GM21717 (cell line): ENCODE data around the gene RAD1.
A peak's percentile ranks its signal among the peaks of the same experiment; 100 is the strongest.

Experiments used
- ATAC-seq: cut with Tn5 transposase; IDR thresholded peaks from one replicate; pipeline ENCODE4 v1.9.1; 2021; ENCODE audit warnings: mild to moderate bottlenecking, moderate library complexity; ENCODE audit not compliant: unreplicated experiment

Gene RAD1

DNA sequence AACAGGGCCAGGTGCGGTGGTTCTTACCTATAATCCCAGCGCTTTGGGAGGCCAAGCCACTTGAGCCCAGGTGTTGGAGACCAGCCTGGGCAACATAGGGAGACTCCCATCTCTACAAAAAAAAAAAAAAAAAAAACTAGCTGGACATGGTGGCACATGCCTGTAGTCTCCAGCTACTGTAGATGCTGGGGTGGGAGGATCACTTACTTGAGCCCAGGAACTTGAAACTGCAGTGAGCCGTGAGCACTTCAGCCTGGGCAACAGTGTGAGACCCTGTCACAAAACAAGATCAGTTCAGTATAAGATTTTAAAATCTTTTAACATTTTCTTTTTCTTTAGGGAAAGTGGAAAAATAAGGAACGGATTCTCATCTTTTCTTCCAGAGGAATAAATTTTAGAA is 2.7 kb upstream of the RAD1 start:
- ATAC-seq = no peak

DNA sequence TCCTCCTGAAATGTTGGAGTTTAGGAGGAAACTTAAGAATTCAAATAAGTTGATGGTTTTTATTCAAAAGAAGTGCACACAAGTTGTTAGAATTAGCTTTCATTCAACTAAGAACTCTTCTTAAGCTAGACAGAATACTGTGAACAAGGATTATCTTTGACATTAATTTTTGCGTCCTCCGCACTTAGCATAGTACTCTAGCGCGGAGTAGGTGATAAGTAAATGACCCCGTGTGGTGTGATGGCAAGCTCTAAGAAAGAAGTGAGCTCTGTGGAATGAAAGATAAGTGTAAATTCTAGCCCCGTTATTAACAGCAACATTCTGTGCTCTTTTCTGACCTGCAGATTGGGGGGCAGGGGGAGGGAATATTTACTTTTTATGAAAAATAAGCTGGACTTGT is 1.2 kb upstream of the RAD1 start:
- ATAC-seq = no peak

DNA sequence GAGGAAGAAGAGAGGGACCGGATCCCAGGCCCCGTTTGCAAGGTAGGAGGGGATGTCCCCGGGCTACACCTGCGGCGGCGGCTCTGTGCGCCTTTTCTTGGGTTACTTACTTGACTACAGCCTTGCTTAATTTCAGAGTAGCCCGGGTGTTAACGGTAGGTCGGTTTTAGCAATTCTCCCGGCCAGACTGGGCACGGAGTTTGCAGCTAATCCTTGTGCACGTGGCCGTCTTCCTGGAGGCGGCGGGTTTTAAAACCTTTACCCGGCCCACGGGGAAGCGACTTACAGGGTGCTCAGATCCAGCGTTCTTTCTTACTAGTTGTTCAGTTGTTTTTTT is 520 bp upstream of the RAD1 start:
- ATAC-seq = peak; percentile 20

DNA sequence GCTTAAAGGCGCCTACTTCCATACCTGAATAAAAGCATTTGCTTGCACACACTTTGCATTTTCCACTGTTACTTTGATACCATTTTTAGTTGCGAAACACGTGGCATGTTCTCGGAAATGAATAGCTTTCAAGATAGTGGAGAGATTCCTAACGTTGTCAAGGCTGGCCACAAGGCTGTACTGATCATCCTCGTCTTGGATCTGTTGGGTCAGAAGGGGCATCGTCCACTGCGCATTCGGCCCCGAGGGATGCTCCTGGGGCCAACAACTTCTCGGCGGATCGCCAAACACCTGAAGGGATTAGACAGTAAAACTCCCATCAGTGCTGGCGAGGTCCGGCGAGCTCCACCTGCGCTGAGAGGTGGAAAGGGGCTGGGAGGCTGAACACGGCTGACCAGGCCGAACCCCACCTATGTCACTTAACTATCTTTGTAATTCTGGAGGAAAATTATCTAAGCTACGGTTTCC is 599 bp downstream of the RAD1 start:
- peak; percentile 25 for ATAC-seq

DNA sequence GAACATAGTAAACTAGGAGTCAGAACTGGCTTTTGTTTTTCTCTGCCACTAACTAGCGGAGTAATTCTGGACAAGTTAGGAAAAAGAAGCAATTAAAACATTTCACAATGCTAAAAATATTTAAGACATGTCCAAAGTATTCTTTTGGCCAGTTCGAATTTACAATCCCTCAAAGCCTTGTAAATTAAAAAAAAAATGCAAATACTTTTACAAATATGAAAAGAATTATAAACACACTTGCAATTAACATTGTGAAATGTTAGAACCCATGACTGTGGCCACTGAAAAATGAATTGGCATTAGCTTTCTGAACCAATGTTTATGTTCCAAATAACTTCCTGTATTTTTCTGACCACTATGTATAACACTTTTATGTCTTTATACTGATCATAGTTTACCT is 2.2 kb downstream of the RAD1 start:
- ATAC-seq = no peak

DNA sequence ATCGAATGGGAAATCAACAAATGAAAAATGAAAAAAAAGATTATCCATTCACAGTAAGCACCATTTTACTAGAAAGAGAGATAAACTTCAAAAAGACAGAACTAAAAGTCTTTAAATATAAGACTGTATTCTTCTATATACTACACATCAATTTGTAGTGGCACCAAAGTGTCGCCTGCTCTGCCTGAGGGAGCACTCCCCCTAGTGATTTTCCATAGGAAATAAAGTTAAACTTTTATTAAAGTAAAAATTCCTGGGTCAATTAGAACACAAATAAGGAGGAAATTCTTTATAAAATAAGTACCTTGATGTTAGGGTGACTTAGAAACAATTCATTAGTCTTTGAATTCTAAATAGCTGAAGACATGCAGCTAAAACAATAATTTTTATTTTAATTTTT is 9.7 kb downstream of the RAD1 start:
- no peak for ATAC-seq

DNA sequence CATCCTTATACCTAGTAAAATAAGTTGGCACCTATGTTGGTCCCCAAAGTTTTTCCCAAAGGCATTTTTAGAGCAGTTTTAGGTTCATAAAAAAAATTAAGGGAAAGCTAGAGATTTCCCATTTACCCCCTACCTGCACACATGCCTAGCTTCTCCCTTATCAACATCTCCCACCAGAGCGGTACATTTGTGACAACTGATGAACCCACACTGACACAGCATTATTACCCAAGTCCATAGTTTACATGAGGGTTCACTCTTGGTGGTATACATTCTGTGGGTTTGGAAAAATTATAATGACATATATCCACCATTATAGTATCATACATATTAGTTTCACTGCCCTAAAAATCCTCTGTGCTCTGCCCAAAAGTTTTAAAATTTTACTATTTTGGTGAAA is 12.0 kb downstream of the RAD1 start:
- no peak for ATAC-seq

DNA sequence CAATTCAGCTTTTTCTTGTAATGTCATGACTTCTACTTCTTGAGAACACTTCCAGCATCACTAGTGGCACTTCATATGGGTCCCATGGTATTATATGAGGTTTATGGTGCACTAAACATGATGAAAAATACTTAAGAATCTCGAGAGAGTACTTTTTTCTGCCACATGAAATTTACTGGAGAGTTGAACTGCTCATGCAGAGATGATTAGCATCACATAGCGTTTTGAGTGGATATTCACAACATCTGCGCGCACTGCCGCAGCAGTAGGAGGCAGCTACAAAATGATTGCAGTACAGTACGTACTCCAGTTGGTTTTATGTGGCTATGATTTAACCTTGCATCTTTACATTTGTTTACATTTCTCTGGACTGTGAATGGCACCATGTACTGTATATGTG is 14.7 kb downstream of the RAD1 start:
- no peak for ATAC-seq

DNA sequence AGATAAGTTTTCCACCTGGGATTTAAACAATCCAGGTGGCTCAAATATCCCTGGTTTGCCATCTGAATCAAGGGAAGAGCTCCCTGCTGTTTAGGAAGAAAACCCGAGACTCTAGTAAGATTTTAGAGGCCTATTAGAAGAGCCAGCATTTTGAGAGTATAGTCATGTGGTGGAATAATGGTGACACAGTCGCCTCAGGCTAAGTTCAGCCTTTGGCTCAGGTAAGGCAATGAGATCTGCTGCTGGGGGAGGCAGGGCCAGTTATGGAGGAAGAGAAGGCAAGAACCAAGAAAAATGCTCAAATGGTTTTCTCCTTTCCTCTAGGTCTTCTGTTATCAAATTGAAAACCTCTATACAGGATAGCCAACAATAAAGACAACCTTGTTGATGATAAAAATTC is 16.2 kb downstream of the RAD1 start:
- no peak for ATAC-seq

DNA sequence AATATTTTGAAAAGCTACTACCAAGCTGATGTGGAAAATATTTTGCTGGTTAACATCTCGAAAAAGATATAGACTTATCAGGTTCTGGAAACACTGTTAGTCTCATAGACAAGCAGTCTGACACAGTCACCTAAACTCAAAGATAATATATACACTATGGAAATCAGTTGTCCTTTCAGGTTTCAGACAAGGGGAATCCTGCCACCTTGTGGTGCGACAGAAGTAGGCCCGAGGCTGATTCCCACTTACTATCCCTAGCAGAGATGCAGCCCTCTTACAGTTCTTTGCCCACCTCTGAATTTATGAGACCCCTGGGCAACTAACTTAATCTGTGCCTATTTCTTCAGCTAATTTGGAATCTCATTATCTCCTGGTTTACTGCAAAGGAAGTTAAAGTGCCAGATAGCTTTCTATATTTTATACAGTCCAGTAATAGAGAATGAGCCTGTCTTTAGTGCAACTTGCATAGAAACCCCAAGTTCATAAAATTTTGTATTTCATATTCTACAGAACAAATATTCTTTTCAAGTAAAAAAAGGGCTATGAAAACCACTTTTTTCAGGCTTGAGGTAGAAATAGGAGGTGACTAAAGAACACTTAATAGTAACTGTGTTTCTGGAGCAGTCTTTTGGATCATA is 16.9 kb downstream of the RAD1 start:
- ATAC-seq = peak; percentile 86

DNA sequence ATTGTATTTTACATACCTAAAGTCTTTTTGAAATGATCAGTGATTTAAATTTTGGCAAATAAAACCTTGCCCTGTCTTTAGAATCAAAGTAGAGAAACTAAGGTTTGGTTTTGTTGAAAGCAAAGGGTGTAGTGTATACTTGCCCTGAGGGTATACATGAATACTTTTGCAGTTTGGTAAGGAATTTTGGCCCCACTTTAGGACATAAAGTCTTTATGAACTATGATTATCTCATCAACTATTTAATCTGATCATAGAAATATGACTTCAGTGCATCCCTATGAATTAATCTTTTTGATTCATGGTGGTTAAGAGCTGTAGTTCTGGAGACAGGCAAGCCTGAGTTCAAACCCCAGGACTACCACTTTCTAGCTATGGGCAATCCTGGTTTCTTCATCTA is 17.7 kb downstream of the RAD1 start:
- ATAC-seq = no peak

DNA sequence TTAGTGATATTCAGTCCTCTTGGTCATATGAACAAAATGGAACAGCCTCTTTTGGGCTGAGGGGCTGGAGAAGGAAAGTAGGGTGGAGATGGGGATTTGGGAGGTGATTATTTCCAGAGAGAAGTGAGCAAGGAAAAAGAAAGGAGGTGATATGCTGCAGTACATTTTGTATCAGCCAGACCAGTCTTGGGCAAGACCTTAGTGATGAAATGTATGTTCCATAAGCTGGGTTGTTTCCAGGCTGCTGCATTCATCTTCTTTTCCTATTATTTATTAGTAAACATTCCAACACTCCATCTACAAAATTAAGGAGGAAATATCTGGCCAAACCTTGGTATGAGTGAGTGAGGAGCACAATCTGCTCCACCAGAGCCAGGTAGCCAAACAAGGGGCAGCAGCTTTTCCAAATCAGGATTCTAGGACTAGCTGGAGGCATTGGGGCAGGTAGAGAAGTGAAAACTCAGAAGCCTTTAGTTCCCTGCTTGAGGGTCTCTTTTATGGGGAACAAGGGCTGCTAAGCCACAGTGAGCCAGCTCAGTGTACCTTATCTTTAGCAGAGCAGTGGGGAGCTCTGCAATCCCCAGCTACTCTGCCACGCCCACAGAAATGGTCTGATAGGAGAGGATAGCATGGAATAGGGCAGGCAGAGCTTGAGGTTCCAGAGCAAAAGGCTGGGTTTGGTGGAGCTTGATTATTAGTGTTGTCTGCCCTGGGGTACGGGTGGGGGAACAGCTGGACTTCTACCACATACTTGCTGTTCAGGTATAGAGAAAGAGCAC is 19.5 kb downstream of the RAD1 start:
- no peak for ATAC-seq

DNA sequence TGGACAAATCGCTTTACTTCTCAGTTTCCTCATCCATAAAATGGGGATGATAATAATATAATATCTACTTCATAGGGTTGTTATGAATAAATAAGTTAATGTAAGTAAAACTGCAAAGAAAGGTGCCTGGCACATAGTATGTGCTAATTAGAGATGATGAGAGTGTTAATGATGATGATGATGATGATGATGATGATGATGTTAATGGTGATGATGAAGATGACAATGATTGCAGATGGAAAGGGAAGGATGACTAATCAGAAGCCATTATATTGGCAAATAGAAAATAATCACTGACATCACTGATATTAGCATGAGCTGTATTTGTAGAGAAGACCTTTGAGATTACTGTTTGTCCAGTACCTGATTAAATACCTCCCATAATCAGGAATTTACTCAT is 20.6 kb downstream of the RAD1 start:
- ATAC-seq = no peak

DNA sequence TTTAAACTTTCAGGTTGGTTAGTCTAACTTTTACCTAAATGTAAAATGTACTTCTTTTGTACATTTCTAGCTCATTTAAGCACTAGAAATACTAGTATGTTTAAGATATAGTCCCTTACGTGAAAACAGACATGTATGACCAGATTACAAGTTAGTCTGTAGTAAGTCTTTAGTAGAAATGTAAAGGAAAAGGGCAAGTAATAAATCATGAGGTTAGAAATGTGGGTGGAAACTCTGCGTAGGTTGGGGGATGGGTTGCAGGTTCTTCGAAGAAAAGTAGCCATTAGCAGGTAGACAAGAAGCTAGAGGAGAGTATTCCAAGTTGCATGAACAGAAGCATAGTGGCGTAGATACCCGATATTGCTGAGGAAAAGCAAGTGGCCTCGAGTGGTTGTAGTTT is 22.9 kb downstream of the RAD1 start:
- ATAC-seq = no peak

DNA sequence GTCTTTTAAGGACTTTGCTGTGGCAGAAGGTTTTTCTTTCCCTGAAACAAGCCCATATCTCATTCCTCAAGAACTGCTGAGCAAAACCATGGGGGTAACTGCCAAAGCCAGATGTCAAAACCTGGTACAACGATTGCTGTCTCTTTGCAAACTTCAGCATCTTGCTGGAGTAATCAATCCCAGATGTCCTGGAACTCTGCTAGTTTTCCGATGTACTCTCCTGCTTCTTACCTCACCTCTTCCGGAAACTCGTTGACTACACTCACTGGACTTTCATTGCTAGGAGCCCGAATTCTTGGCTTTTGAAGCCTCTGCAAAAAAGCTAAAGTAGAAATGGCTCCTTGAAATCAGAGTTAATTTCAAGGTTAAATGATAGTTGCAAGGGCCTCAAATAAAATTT is 23.3 kb downstream of the RAD1 start:
- no peak for ATAC-seq

DNA sequence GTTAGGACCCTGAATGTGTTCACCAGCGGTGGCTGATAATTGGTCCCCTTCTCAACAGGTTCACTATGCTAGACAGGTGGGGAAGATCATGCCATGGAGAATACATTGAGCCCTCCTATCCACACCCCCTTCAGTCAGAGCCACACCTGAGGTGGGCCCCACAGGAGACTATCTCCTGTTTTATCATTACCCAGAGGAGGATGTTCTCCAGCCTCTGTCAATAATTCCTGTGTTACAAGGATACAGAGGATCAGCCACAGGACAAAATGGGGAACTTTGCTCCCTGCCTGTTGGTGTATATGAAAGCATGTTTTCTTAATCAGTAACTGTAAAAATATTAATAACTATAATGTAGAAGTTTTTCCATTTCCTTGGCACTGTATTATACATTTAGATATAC is 25.9 kb downstream of the RAD1 start:
- no peak for ATAC-seq

DNA sequence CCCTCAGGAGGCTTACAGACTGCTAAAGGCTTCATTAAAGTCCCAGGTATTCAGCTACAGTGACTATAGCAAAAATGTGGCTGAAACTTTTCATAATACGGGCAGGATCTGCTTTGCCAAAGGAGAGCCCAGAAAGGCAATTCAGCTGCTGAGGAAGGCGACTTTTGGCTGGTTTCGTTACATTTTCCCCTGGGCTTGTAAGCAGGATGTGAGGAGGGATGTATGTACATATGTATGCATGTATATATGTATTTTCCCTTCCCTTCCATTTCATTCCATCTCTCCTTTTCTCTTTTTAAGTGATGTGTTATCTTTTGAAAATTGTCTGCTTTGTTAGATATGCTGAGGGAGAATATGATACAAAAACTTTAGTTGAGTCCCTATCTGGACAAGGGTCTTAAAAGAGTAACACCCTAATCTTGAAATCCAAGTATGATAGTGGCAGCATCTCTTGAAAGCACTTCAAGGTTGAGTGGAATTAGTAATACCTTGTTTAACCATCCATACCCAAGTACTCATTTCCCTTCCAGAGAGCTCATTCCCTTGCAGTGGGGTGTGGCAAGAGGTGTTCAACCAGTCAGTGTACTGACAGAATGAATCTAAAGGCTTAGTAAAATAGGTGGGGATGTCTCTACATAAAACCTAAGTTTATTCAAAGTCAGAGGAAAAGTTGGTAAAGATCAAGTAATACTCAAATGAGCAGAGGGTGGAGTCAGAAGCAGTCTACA is 28.7 kb downstream of the RAD1 start:
- no peak for ATAC-seq

DNA sequence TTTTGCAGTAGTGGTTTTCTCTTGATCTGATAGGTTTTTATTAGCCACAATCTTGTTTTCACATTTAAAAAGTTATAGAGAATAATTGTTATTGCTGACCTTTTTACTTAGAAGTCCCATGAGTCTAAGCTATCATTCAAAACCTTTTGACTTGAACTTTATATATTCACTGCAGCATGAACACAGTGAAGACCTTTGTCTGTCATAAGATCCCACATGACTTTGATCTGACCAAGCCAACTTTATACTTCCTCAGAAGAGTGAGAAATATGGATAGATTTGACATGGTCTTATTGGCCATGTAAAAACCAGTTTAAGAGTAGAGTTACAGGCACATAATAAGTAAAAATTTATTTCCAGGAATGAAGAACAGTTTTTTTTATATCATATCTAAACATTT is 34.1 kb downstream of the RAD1 start:
- no peak for ATAC-seq

DNA sequence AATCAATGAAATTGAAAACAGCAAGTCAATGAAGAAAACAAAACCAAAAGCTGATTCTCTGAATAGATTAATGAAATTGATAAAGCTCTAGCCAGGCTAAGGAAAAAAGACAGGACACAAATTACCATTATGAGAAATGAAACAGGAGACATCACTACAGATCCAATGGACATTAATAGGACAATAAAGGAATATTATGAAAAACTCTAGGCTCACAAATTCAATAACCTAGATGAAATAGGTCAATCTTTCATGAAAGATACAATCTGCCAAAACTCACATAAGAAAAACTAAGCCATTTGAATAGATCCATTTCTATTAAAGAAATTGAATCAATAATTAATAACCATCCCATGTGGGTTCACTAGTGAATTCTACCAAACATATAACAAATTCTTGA is 39.0 kb downstream of the RAD1 start:
- ATAC-seq = no peak

DNA sequence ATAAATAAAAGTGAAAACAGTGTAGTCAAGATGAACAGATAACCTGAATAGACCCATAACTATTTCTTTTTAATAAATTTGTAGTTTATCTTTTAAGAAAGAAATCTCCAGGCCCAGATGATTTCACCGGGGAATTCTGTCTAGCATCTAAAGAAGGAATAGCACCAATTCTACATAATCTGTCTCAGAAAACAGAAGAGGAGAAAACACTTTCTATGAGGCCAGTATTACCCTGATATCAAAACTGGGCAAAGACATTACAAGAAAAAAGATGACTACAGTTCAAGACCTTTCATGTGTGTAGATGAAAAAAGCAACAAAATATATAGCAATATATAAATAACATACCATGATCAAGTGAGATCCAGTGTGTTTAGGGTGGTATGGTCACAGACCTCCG is 44.9 kb downstream of the RAD1 start:
- ATAC-seq = no peak

DNA sequence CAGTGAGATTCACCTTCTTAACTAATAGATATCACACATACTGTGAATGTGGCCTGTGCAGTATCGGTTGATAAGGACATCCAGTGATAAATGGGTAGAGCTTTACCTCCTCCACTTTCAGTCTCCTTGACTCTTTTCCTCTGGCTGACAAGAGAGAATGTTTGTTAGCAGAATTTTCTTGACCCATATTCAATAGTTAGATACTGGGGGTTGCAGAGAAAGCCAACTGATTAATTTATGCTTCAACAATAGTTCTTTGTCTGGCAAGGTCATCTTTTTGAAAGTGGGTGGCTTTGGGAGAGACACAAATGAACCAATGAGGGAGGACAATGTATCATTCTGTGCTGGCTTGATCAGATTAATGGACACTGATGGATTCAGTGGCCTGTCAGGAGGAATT is 46.0 kb downstream of the RAD1 start:
- ATAC-seq = no peak

DNA sequence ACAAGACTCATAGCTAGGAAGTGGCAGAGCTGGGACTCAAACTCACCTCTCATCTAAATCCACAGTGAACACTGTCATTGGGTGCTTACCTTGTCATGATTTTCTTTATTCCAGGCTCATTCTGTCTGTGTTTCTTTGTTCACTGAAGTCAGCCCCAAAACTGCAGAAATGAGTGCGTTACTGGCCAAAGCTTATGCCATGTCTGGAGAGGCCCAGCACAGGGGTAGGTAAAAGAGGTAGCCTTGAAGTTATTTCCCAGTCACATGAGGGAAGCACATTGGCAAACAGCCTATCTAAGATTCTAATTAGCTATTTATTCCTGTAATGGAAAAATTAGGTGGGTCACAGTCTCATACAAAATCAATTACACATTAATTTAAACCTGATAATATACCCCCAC is 46.5 kb downstream of the RAD1 start:
- ATAC-seq = no peak
